Heart left ventricle (tissue), 16 donors: ENCODE results near the gene HIVEP2. TPM values are rescaled to one million over a fixed set of nuclear protein-coding genes. Genes with fewer than 3 reads are reported as not detected.

ENCODE experiments used
- ATAC-seq, 4 donors: fragments of 200-7000 bp; cut with Tn5 transposase; one replicate each; pipeline ENCODE4 v1.9.1; 2020 to 2022; ENCODE audit warnings: moderate library complexity in 4 of 4, mild to moderate bottlenecking in 3 of 4, moderate number of reproducible peaks in 1 of 4
- DNase-seq, 5 donors: peaks; one replicate each; pipeline ENCODE4 v3.0.0-alpha.2; 2020
- H3K27ac ChIP-seq, 12 donors: fragments of 200-600 bp; sonication (generic) in 4 of 12; one replicate each; pipeline versions ENCODE4 v1.5.0 to v1.8.0; 2016 to 2022; ENCODE audit warnings: mild to moderate bottlenecking in 2 of 12
- H3K27me3 ChIP-seq, 9 donors: fragments of 200-600 bp; sonication (generic) in 2 of 9; one replicate each; pipeline versions ENCODE4 v1.5.1 to v1.8.0; 2016 to 2022; ENCODE audit warnings: mild to moderate bottlenecking in 3 of 9
- H3K36me3 ChIP-seq, 9 donors: fragments of 200-600 bp; sonication (generic) in 2 of 9; one replicate each; pipeline versions ENCODE4 v1.5.0 to v1.8.0; 2018 to 2022; ENCODE audit warnings: mild to moderate bottlenecking in 2 of 9
- H3K4me1 ChIP-seq, 12 donors: fragments of 200-600 bp; sonication (generic) in 4 of 12; one replicate each; pipeline versions ENCODE4 v1.5.0 to v1.8.0; 2016 to 2022; ENCODE audit warnings: mild to moderate bottlenecking in 3 of 12
- H3K4me3 ChIP-seq, 12 donors: fragments of 200-600 bp; sonication (generic) in 4 of 12; one replicate each; pipeline versions ENCODE4 v1.5.0 to v1.8.0; 2017 to 2022; ENCODE audit warnings: mild to moderate bottlenecking in 9 of 12, moderate library complexity in 4 of 12
- H3K9me3 ChIP-seq, 12 donors: fragments of 200-600 bp; sonication (generic) in 4 of 12; one replicate each; pipeline versions ENCODE4 v1.5.0 to v1.8.0; 2016 to 2022; ENCODE audit warnings: mild to moderate bottlenecking in 1 of 12
- CTCF ChIP-seq, 12 donors: fragments of 200-600 bp; sonication (generic) in 4 of 12; IDR thresholded peaks; one replicate each; pipeline versions ENCODE4 v1.5.0 to v1.8.0; 2018 to 2022; ENCODE audit warnings: antibody characterized with exemption in 12 of 12, mild to moderate bottlenecking in 5 of 12
- POLR2A ChIP-seq, 2 donors: fragments of 450-650 bp; IDR thresholded peaks; one replicate each; pipeline ENCODE4 v1.6.1; 2017; ENCODE audit warnings: antibody characterized with exemption in 2 of 2, mild to moderate bottlenecking in 2 of 2, moderate library complexity in 2 of 2
- WGBS, 4 donors: extraction: QIAGEN DNeasy Blood & Tissue Kit in 2 of 4; methylation state at CpG; one replicate each; pipeline versions ENCODE4 v1.1.5 to v1.1.7; 2013 to 2018; 5-methylcytosine and 5-hydroxymethylcytosine counted together
- intact Hi-C, 10 donors: fragments of 100-400 bp; cut with DNase I; formaldehyde crosslinking; loops; one replicate each; pipeline versions ENCODE4 v1.11.1 to v1.14.2; 2022
- polyA plus RNA-seq, 2 donors: library from polyadenylated mRNA; stranded (reverse); fragments of 200-250 nt; gene quantifications; one replicate each; pipeline ENCODE4 v1.2.3, GENCODE V29; 2013
- total RNA-seq, 9 donors: library from RNA; depleted of rRNA in 2 of 9; stranded (reverse); fragments of >200 nt in 2 of 9; fragmentation: NEBNext Ultra II Directional in 3 of 9; extraction: Animal tissue kit (Norgen Biotek cat#: 25700) in 3 of 9; gene quantifications; one replicate each; pipeline versions ENCODE4 v1.1.0 to v1.2.4, GENCODE V29; 2016 to 2023
- donor health status: ischemic (EF 13 %, LVEDD 7.1; RV severe dilation, severe dysfunction).
- donor health status: healthy with polysubstance abuse.
- donor health status: DM: no; HTN: yes; CAD: no.
- donor health status: DM: no; HTN: no; CAD: no.
- donor health status: ischemic (EF 25% LVEDD 6.9; RV normal size, moderate dysfunction).
- donor health status: ischemic (EF 25% LVEDD 5.7; RV mildly dilated, moderate dysfunction).
- donor health status: healthy.
- donor health status: DM: yes; HTN: yes; CAD: no.
- donor health status: ischemic (EF 35%, LVEDD 5.7; RV mildly dilated, moderate dysfunction).
- donor health status: nonischemic (EF 11% LVEDD 7.7; RV severe dilation, severe dysfunction).
- donor health status: DM: yes; HTN: yes; CAD: no.
- donor health status: PGD.
- donor health status: ischemic (EF 29% LVEDD 5.4; RV normal size, mild dysfunction).
- donor health status: nonischemic (EF 23%, LVEDD 6.1; RV moderate dilation, normal function).

Gene HIVEP2
- total and polyA plus RNA-seq, 11 donors: 2.7 to 31.2 (median 20.4) TPM

GRCh38 chr6:142868917-142869316, 76.1 kb downstream of the HIVEP2 start:
- H3K36me3 ChIP-seq: no peaks in the 10 kb centered on the region
- DNase-seq (no peak), ATAC-seq (no peak)
- H3K4me3 ChIP-seq: no peak overlapping the region
- no peaks in the 10 kb centered on the region for H3K27me3 ChIP-seq
- peak overlapping the region in 5 of 12 donors; percentile 3 to 50 (median 16) for H3K27ac ChIP-seq
- intact Hi-C loops: no loop called here
- 72 to 79% (median 75%) methylated on average over 2 of the region's 2 CpGs for WGBS, 4 donors
- peaks cover 7 to 71% (median 52%) of the 10 kb centered on the region in 12 donors for H3K4me1 ChIP-seq
- no peaks in the 10 kb centered on the region for H3K9me3 ChIP-seq
- TF ChIP-seq POLR2A (IDR thresholded peaks at IDR 0.05): no peak
- TF ChIP-seq CTCF (IDR thresholded peaks at IDR 0.05): no peak

GRCh38 chr6:142867988-142868812, 76.8 kb downstream of the HIVEP2 start:
- 9 to 15% (median 12%) methylated on average over 5 of the region's 5 CpGs for WGBS, 4 donors
- peaks cover 7 to 70% (median 49%) of the 10 kb centered on the region in 12 donors for H3K4me1 ChIP-seq
- H3K27me3 ChIP-seq: no peaks in the 10 kb centered on the region
- DNase-seq (no peak), ATAC-seq (peak; percentile 26 to 65 (median 50))
- peak overlapping the region in 8 of 12 donors; percentile 1 to 33 (median 14) for H3K4me3 ChIP-seq
- no peaks in the 10 kb centered on the region for H3K36me3 ChIP-seq
- no peak for TF ChIP-seq POLR2A (IDR thresholded peaks at IDR 0.05)
- no peak for TF ChIP-seq CTCF (IDR thresholded peaks at IDR 0.05)
- H3K9me3 ChIP-seq: no peaks in the 10 kb centered on the region
- intact Hi-C loops: loop anchor here in 1 of 10 donors (2.0 kb wide), 1 partner anchor 19 kb away; no protein-coding TSS in a partner anchor
- peak overlapping the region in 7 of 12 donors; percentile 13 to 50 (median 22) for H3K27ac ChIP-seq

- ATAC-seq (no peak), DNase-seq (no peak)
- peaks cover 7 to 62% (median 42%) of the 10 kb centered on the region in 12 donors for H3K4me1 ChIP-seq
- H3K4me3 ChIP-seq: peak overlapping the region in 5 of 12 donors; percentile 9 to 33 (median 16)
- H3K27ac ChIP-seq: peak overlapping the region in 6 of 12 donors; percentile 13 to 50 (median 26)
- no peaks in the 10 kb centered on the region for H3K36me3 ChIP-seq
- TF ChIP-seq POLR2A (IDR thresholded peaks at IDR 0.05): no peak
- no peak for TF ChIP-seq CTCF (IDR thresholded peaks at IDR 0.05)
- no peaks in the 10 kb centered on the region for H3K9me3 ChIP-seq
- intact Hi-C loops: loop anchor here in 1 of 10 donors (2.0 kb wide), 1 partner anchor 19 kb away; no protein-coding TSS in a partner anchor
- 22 to 29% (median 27%) methylated on average over 4 of the region's 4 CpGs for WGBS, 4 donors
- no peaks in the 10 kb centered on the region for H3K27me3 ChIP-seq
Measured at GRCh38 chr6:142867355-142867801, 77.6 kb downstream of the HIVEP2 start.

- H3K27ac ChIP-seq: no peak overlapping the region
- intact Hi-C loops: no loop called here
- WGBS, 4 donors: 68 to 75% (median 72%) methylated on average over 2 of the region's 2 CpGs
Measured at GRCh38 chr6:142863981-142864380, 81.0 kb downstream of the HIVEP2 start.

More at GRCh38 chr6:142863981-142864380, 81.0 kb downstream of the HIVEP2 start:
- TF ChIP-seq CTCF (IDR thresholded peaks at IDR 0.05) (no peak), POLR2A (IDR thresholded peaks at IDR 0.05) (no peak)
- ATAC-seq (no peak), DNase-seq (no peak)
- Histone ChIP-seq H3K36me3 (no peaks in the 10 kb centered on the region), H3K4me1 (peaks cover 7 to 47% (median 29%) of the 10 kb centered on the region in 12 donors), H3K27me3 (no peaks in the 10 kb centered on the region), H3K4me3 (no peak overlapping the region), H3K9me3 (no peaks in the 10 kb centered on the region)
